Hepatocyte (in vitro differentiated cells): Measurements from ENCODE around the gene PPP1R9A. TPM values are rescaled to one million over a fixed set of nuclear protein-coding genes. Genes with fewer than 3 reads are reported as not detected.

Source experiments
- DNase-seq: peaks from one replicate; pipeline ENCODE4 v3.0.0-alpha.2; 2016; ENCODE audit warnings: low spot score
- H2AFZ ChIP-seq: fragments of 200-600 bp; sonication (generic); 2 replicates; pipeline ENCODE4 v1.6.0; 2016; ENCODE audit warnings: antibody characterized with exemption, mild to moderate bottlenecking
- H3K27ac ChIP-seq: fragments of 200-600 bp; sonication (generic); 2 replicates; pipeline ENCODE4 v1.5.1; 2016; ENCODE audit warnings: mild to moderate bottlenecking
- H3K27me3 ChIP-seq: fragments of 200-600 bp; sonication (generic); 2 replicates; pipeline ENCODE4 v1.6.1; 2016
- H3K36me3 ChIP-seq: fragments of 200-600 bp; sonication (generic); replicated peaks from 2 replicates; pipeline ENCODE4 v1.5.1; 2016; ENCODE audit warnings: low read depth; ENCODE audit not compliant: insufficient read depth
- H3K4me1 ChIP-seq: fragments of 200-600 bp; sonication (generic); 2 replicates; pipeline ENCODE4 v1.5.1; 2016; ENCODE audit warnings: mild to moderate bottlenecking, moderate library complexity; ENCODE audit not compliant: insufficient read depth
- H3K4me2 ChIP-seq: fragments of 200-600 bp; sonication (generic); 2 replicates; pipeline ENCODE4 v1.6.0; 2016
- H3K4me3 ChIP-seq: fragments of 200-600 bp; sonication (generic); 2 replicates; pipeline ENCODE4 v1.5.1; 2016; ENCODE audit warnings: mild to moderate bottlenecking
- H3K79me2 ChIP-seq: fragments of 200-600 bp; sonication (generic); 2 replicates; pipeline ENCODE4 v1.6.0; 2017; ENCODE audit warnings: mild to moderate bottlenecking
- H3K9me2 ChIP-seq: fragments of 200-600 bp; sonication (generic); replicated peaks from 2 replicates; pipeline ENCODE4 v1.6.0; 2017; ENCODE audit warnings: mild to moderate bottlenecking; ENCODE audit not compliant: insufficient read depth
- H3K9me3 ChIP-seq: fragments of 200-600 bp; sonication (generic); 2 replicates; pipeline ENCODE4 v1.5.1; 2016; ENCODE audit warnings: low read depth, mild to moderate bottlenecking
- H4K20me1 ChIP-seq: fragments of 200-600 bp; sonication (generic); 2 replicates; pipeline ENCODE4 v1.6.0; 2016; ENCODE audit warnings: mild to moderate bottlenecking; ENCODE audit not compliant: insufficient read depth, poor library complexity, severe bottlenecking
- CTCF ChIP-seq: fragments of 200-600 bp; sonication (generic); IDR thresholded peaks from 2 replicates; pipeline ENCODE4 v1.5.1; 2016; ENCODE audit warnings: antibody characterized with exemption, mild to moderate bottlenecking; ENCODE audit not compliant: poor library complexity
- EZH2 ChIP-seq: fragments of 200-600 bp; sonication (generic); IDR thresholded peaks from 2 replicates; pipeline ENCODE4 v1.6.1; 2016; ENCODE audit warnings: antibody characterized with exemption, mild to moderate bottlenecking, borderline replicate concordance
- EZH2phosphoT487 ChIP-seq: fragments of 200-600 bp; sonication (generic); IDR thresholded peaks from one replicate; pipeline ENCODE4 v1.6.1; 2018; ENCODE audit warnings: antibody characterized with exemption, mild to moderate bottlenecking, low read depth, moderate library complexity; ENCODE audit not compliant: unreplicated experiment, severe bottlenecking
- WGBS: methylation state at CpG from one replicate; pipeline ENCODE4 v1.1.6; 2016; ENCODE audit warnings: low lambda C conversion rate; ENCODE audit errors: missing lambda C conversion rate; 5-methylcytosine and 5-hydroxymethylcytosine counted together
- polyA plus RNA-seq: library from polyadenylated mRNA; unstranded; fragments of >200 nt; fragmentation: Nextera tagmentation; extraction: Ambion mirVana; gene quantifications from 2 replicates; pipeline ENCODE4 v1.2.1, GENCODE V29; 2016
- total RNA-seq: library from RNA; depleted of rRNA; stranded (reverse); fragments of >200 nt; gene quantifications from 2 replicates; pipeline ENCODE4 v1.2.3, GENCODE V29; 2014

The PPP1R9A gene
- total and polyA plus RNA-seq, 2 experiments from 2014 or later, result 11.7 to 25.7 TPM

- Histone ChIP-seq H4K20me1 (no peaks in the 10 kb centered on the region), H3K27ac (no peak overlapping the region), H2AFZ (no peak overlapping the region), H3K4me2 (no peak overlapping the region), H3K9me2 (no peaks in the 10 kb centered on the region), H3K36me3 (no peaks in the 10 kb centered on the region), H3K4me1 (no peaks in the 10 kb centered on the region), H3K79me2 (peaks cover 5% of the 10 kb centered on the region), H3K4me3 (no peak overlapping the region), H3K27me3 (no peaks in the 10 kb centered on the region), H3K9me3 (no peaks in the 10 kb centered on the region)
- WGBS, result 98% methylated on average over 3 of the region's 3 CpGs
- no peak for TF ChIP-seq EZH2phosphoT487
- no peak for TF ChIP-seq EZH2
- TF ChIP-seq CTCF, result no peak
- DNase-seq, result no peak
Observed at GRCh38 chr7:95110707-95111106, 203.3 kb downstream of the PPP1R9A start.

- DNase-seq, result no peak
- Histone ChIP-seq H3K27me3 (no peaks in the 10 kb centered on the region), H4K20me1 (no peaks in the 10 kb centered on the region), H3K27ac (no peak overlapping the region), H3K79me2 (peaks cover 2% of the 10 kb centered on the region), H3K9me3 (no peaks in the 10 kb centered on the region), H3K36me3 (no peaks in the 10 kb centered on the region), H3K4me2 (no peak overlapping the region), H3K4me1 (no peaks in the 10 kb centered on the region), H2AFZ (no peak overlapping the region), H3K9me2 (no peaks in the 10 kb centered on the region), H3K4me3 (no peak overlapping the region)
- TF ChIP-seq CTCF (no peak), EZH2 (no peak), EZH2phosphoT487 (no peak)
Observed at GRCh38 chr7:95113590-95113989, 206.2 kb downstream of the PPP1R9A start.

- Histone ChIP-seq H3K9me2 (no peaks in the 10 kb centered on the region), H3K4me2 (peak overlapping the region; percentile 40), H2AFZ (no peak overlapping the region), H3K36me3 (no peaks in the 10 kb centered on the region), H3K4me3 (no peak overlapping the region), H3K9me3 (no peaks in the 10 kb centered on the region), H3K27me3 (no peaks in the 10 kb centered on the region), H4K20me1 (no peaks in the 10 kb centered on the region), H3K4me1 (peaks cover 11% of the 10 kb centered on the region), H3K79me2 (no peaks in the 10 kb centered on the region), H3K27ac (peak overlapping the region; percentile 15)
- DNase-seq, result no peak
- WGBS, result 25% methylated on average over 2 of the region's 2 CpGs
- TF ChIP-seq EZH2phosphoT487 (no peak), CTCF (no peak), EZH2 (no peak)
Observed at GRCh38 chr7:95126053-95126709, 218.8 kb downstream of the PPP1R9A start.

- H3K9me2 ChIP-seq, result no peaks in the 10 kb centered on the region
- H3K79me2 ChIP-seq, result no peaks in the 10 kb centered on the region
- H3K4me2 ChIP-seq, result no peak overlapping the region
- no peaks in the 10 kb centered on the region for H3K9me3 ChIP-seq
- no peak overlapping the region for H3K27ac ChIP-seq
- TF ChIP-seq EZH2 (no peak), EZH2phosphoT487 (no peak), CTCF (no peak)
- WGBS, result 92% methylated on average over 11 of the region's 11 CpGs
- no peak overlapping the region for H3K4me3 ChIP-seq
- no peaks in the 10 kb centered on the region for H3K4me1 ChIP-seq
- DNase-seq, result no peak
- no peaks in the 10 kb centered on the region for H3K27me3 ChIP-seq
- H2AFZ ChIP-seq, result no peak overlapping the region
- H4K20me1 ChIP-seq, result no peaks in the 10 kb centered on the region
- H3K36me3 ChIP-seq, result no peaks in the 10 kb centered on the region
Observed at GRCh38 chr7:95132500-95132899, 225.1 kb downstream of the PPP1R9A start.
